HL-60 (cell line): ENCODE results near the gene SMIM3.

ENCODE experiments used
- DNase-seq, 2 experiments: peaks; one replicate each; pipeline ENCODE4 v3.0.0-alpha.2; 2010 to 2020; ENCODE audit warnings: low read depth in 1 of 2, low spot score in 1 of 2
- H3K27ac ChIP-seq: fragments of 250-450 bp; sonication (Bioruptor Pico); replicated peaks from 2 replicates; pipeline ENCODE4 v1.5.1; 2020; ENCODE audit warnings: mild to moderate bottlenecking, moderate library complexity
- H3K27me3 ChIP-seq: fragments of 250-450 bp; sonication (Bioruptor Pico); 2 replicates; pipeline ENCODE4 v1.5.1; 2021; ENCODE audit warnings: mild to moderate bottlenecking, moderate library complexity; ENCODE audit not compliant: insufficient read depth, poor library complexity, severe bottlenecking
- H3K4me3 ChIP-seq: replicated peaks from 2 replicates; pipeline ENCODE4 v1.5.1; 2011; ENCODE audit warnings: mild to moderate bottlenecking, control low read depth, low read length; ENCODE audit not compliant: insufficient read depth
- CTCF ChIP-seq: IDR thresholded peaks from one replicate; pipeline ENCODE4 v1.5.1; 2011; ENCODE audit warnings: low read length, control low read depth, inconsistent platforms; ENCODE audit not compliant: insufficient read depth
- GABPA ChIP-seq: IDR thresholded peaks from 2 replicates; pipeline ENCODE4 v1.6.1; 2012; ENCODE audit warnings: low read depth
- POLR2AphosphoS5 ChIP-seq: IDR thresholded peaks from 2 replicates; pipeline ENCODE4 v1.6.1; 2012; ENCODE audit warnings: low read depth
- SPI1 ChIP-seq: IDR thresholded peaks from 2 replicates; pipeline ENCODE4 v1.6.1; 2012; ENCODE audit warnings: low read depth, mild to moderate bottlenecking, borderline replicate concordance
- TF ChIP-seq, protein P1 (sequence below): IDR thresholded peaks from 2 replicates; pipeline ENCODE4 v1.6.1; 2012; ENCODE audit warnings: low read depth; ENCODE audit not compliant: insufficient replicate concordance

SMIM3 gene

GRCh38 chr5:150753863-150754262, 24.7 kb upstream of the SMIM3 start:
- TF ChIP-seq, protein P1, sequence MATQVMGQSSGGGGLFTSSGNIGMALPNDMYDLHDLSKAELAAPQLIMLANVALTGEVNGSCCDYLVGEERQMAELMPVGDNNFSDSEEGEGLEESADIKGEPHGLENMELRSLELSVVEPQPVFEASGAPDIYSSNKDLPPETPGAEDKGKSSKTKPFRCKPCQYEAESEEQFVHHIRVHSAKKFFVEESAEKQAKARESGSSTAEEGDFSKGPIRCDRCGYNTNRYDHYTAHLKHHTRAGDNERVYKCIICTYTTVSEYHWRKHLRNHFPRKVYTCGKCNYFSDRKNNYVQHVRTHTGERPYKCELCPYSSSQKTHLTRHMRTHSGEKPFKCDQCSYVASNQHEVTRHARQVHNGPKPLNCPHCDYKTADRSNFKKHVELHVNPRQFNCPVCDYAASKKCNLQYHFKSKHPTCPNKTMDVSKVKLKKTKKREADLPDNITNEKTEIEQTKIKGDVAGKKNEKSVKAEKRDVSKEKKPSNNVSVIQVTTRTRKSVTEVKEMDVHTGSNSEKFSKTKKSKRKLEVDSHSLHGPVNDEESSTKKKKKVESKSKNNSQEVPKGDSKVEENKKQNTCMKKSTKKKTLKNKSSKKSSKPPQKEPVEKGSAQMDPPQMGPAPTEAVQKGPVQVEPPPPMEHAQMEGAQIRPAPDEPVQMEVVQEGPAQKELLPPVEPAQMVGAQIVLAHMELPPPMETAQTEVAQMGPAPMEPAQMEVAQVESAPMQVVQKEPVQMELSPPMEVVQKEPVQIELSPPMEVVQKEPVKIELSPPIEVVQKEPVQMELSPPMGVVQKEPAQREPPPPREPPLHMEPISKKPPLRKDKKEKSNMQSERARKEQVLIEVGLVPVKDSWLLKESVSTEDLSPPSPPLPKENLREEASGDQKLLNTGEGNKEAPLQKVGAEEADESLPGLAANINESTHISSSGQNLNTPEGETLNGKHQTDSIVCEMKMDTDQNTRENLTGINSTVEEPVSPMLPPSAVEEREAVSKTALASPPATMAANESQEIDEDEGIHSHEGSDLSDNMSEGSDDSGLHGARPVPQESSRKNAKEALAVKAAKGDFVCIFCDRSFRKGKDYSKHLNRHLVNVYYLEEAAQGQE = no peak
- no peak for TF ChIP-seq POLR2AphosphoS5
- TF ChIP-seq CTCF = no peak
- TF ChIP-seq SPI1 = no peak
- no peak for TF ChIP-seq GABPA
- no peak overlapping the region for H3K27ac ChIP-seq

DNA sequence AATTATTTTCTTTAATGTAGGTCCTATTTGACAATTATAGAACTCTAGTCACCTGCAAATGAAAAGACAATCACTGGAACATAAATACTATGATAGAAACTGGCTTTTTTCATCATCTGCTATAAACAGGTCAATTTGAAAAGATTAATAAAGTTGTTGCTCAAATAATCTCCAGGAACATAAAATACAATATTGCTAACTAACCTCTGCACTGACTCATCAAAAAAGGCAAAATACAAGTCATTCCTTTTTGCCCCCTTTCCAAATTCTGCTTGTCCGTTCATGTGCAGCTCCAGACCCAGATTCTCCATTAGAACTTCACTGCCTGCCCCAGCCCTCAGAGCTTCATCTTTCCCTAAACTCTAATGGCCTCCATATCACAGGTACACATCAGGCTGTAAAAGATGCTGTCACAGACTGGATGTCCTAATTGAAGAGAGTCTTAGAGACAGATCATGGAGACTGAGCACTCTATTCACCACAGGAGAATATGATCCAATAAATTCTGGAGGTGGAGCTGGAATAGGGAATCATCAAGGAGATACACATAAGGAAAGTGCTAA, 21.4 kb upstream of the SMIM3 start:
- Histone ChIP-seq H3K4me3 (peak overlapping the region; percentile 69), H3K27ac (peak overlapping the region; percentile 91), H3K27me3 (no peaks in the 10 kb centered on the region)
- no peak for DNase-seq
- TF ChIP-seq SPI1 = no peak

More at GRCh38 chr5:150753863-150754262, 24.7 kb upstream of the SMIM3 start:
- Histone ChIP-seq H3K27me3 (no peaks in the 10 kb centered on the region), H3K4me3 (no peak overlapping the region)
- DNase-seq = no peak

DNA sequence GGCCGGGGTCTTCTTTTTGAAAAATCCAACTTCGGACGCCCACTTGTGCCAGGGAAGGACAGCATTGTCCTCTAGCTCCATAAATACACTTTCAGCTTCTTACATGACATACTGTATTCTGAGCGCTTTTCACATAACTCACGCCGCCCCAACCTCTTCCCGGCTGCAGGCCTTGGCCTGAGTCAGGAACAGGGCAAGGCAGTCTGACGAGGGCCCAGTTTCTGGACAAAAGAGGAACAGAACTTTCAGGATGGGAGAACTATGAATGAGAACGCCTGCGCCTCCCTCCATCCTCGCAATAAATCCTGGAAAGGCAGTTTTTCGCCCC, 20.4 kb upstream of the SMIM3 start:
- H3K27ac ChIP-seq = peak overlapping the region; percentile 91
- peak overlapping the region; percentile 69 for H3K4me3 ChIP-seq

More for the DNA sequence above, 20.4 kb upstream of the SMIM3 start:
- H3K27me3 ChIP-seq = no peaks in the 10 kb centered on the region
- TF ChIP-seq CTCF = no peak
- peak; percentile 46; the same call in 1 of the 2 replicates for TF ChIP-seq SPI1
- TF ChIP-seq GABPA = no peak
- no peak for TF ChIP-seq POLR2AphosphoS5
- TF ChIP-seq, protein P1 = no peak
- no peak for DNase-seq
